GM23338 (cell line): Measurements from ENCODE around the gene NFATC1. TPM values are rescaled to one million over a fixed set of nuclear protein-coding genes. Genes with fewer than 3 reads are reported as not detected.

Experiments
- ATAC-seq: fragments of 200-7000 bp; cut with Tn5 transposase; 3 replicates; pipeline ENCODE4 v1.9.1; 2020
- DNase-seq: peaks from one replicate; pipeline ENCODE4 v3.0.0-alpha.2; 2015; ENCODE audit warnings: low spot score
- H2AFZ ChIP-seq: fragments of 200-600 bp; sonication (generic); 2 replicates; pipeline ENCODE4 v1.8.0; 2016; ENCODE audit warnings: antibody characterized with exemption, mild to moderate bottlenecking, moderate library complexity
- H3F3A ChIP-seq: fragments of 200-600 bp; sonication (generic); replicated peaks from 2 replicates; pipeline ENCODE4 v1.8.0; 2017; ENCODE audit warnings: antibody characterized with exemption, mixed run types, low read depth
- H3K27ac ChIP-seq: fragments of 200-600 bp; sonication (generic); 2 replicates; pipeline ENCODE4 v1.6.1; 2016; ENCODE audit warnings: low read depth
- H3K27me3 ChIP-seq: fragments of 200-600 bp; sonication (generic); 2 replicates; pipeline ENCODE4 v1.8.0; 2016; ENCODE audit warnings: mild to moderate bottlenecking, mixed run types, moderate library complexity; ENCODE audit not compliant: insufficient read depth
- H3K36me3 ChIP-seq: fragments of 200-600 bp; sonication (generic); 2 replicates; pipeline ENCODE4 v1.8.0; 2016; ENCODE audit warnings: mild to moderate bottlenecking; ENCODE audit not compliant: insufficient read depth
- H3K4me1 ChIP-seq: fragments of 200-600 bp; sonication (generic); 2 replicates; pipeline ENCODE4 v1.8.0; 2016; ENCODE audit warnings: mild to moderate bottlenecking, moderate library complexity; ENCODE audit not compliant: insufficient read depth
- H3K4me2 ChIP-seq: fragments of 200-600 bp; sonication (generic); 2 replicates; pipeline ENCODE4 v1.7.1; 2017; ENCODE audit warnings: mixed run types
- H3K4me3 ChIP-seq: fragments of 200-600 bp; sonication (generic); 2 replicates; pipeline ENCODE4 v1.6.1; 2016; ENCODE audit warnings: mixed run types
- H3K79me2 ChIP-seq: fragments of 200-600 bp; sonication (generic); replicated peaks from 2 replicates; pipeline ENCODE4 v1.8.0; 2017; ENCODE audit warnings: mild to moderate bottlenecking; ENCODE audit not compliant: insufficient read depth
- H3K9me2 ChIP-seq: fragments of 200-600 bp; sonication (generic); 2 replicates; pipeline ENCODE4 v1.8.0; 2017; ENCODE audit not compliant: insufficient read depth
- H4K20me1 ChIP-seq: fragments of 200-600 bp; sonication (generic); replicated peaks from 2 replicates; pipeline ENCODE4 v1.8.0; 2017; ENCODE audit warnings: mild to moderate bottlenecking; ENCODE audit not compliant: insufficient read depth
- H3K27ac Mint-ChIP-seq: 2 replicates; pipeline ENCODE4 v1.8.0; 2020; ENCODE audit warnings: inconsistent platforms, mild to moderate bottlenecking, moderate library complexity, mixed read lengths
- H3K27me3 Mint-ChIP-seq: 3 replicates; pipeline ENCODE4 v1.8.0; 2022; ENCODE audit warnings: low read depth, mild to moderate bottlenecking, moderate library complexity, mixed read lengths, inconsistent platforms; ENCODE audit not compliant: insufficient read depth, poor library complexity
- H3K36me3 Mint-ChIP-seq: 3 replicates; pipeline ENCODE4 v1.8.0; 2021; ENCODE audit warnings: low read depth, mild to moderate bottlenecking, inconsistent platforms, moderate library complexity, mixed read lengths
- H3K4me1 Mint-ChIP-seq: 3 replicates; pipeline ENCODE4 v1.8.0; 2020; ENCODE audit warnings: mild to moderate bottlenecking, inconsistent platforms, mixed read lengths
- H3K4me3 Mint-ChIP-seq: 3 replicates; pipeline ENCODE4 v1.8.0; 2021; ENCODE audit warnings: moderate library complexity, mild to moderate bottlenecking, inconsistent platforms, mixed read lengths
- H3K9me3 Mint-ChIP-seq: 3 replicates; pipeline ENCODE4 v1.8.0; 2020; ENCODE audit warnings: moderate library complexity, mild to moderate bottlenecking, inconsistent platforms, mixed read lengths
- EZH2 ChIP-seq: fragments of 200-600 bp; sonication (generic); IDR thresholded peaks from one replicate; pipeline ENCODE4 v1.8.0; 2017; ENCODE audit warnings: antibody characterized with exemption, mild to moderate bottlenecking, low read depth; ENCODE audit not compliant: unreplicated experiment
- JUNB ChIP-seq: IDR thresholded peaks from one replicate; pipeline ENCODE4 v1.6.1; 2016; ENCODE audit warnings: antibody characterized with exemption; ENCODE audit not compliant: unreplicated experiment
- NANOG ChIP-seq: IDR thresholded peaks from 2 replicates; pipeline ENCODE4 v1.6.1; 2016; ENCODE audit warnings: antibody characterized with exemption, borderline replicate concordance
- ZNF114 ChIP-seq: fragments of 250-450 bp; sonication (Bioruptor Pico); IDR thresholded peaks from 2 replicates; pipeline ENCODE4 v1.5.0; 2020; ENCODE audit warnings: mild to moderate bottlenecking, moderate library complexity
- polyA plus RNA-seq: library from polyadenylated mRNA; unstranded; fragments of >200 nt; fragmentation: Nextera tagmentation; extraction: Ambion mirVana; gene quantifications from 2 replicates; pipeline ENCODE4 v1.2.1, GENCODE V29; 2016
- total RNA-seq: library from RNA; depleted of rRNA; stranded (reverse); fragments of >200 nt; shearing (Covaris generic); gene quantifications from 2 replicates; pipeline ENCODE4 v1.2.3, GENCODE V29; 2014
- TF ChIP-seq, protein P1 (sequence below): IDR thresholded peaks from 2 replicates; pipeline ENCODE4 v1.6.1; 2016; ENCODE audit warnings: antibody characterized with exemption
- TF ChIP-seq, protein P2 (sequence below): IDR thresholded peaks from one replicate; pipeline ENCODE4 v1.6.1; 2018; ENCODE audit warnings: antibody characterized with exemption; ENCODE audit not compliant: unreplicated experiment
- TF ChIP-seq, protein P3 (sequence below), 2 experiments: fragments of 200-600 bp in 1 of 2; sonication (generic) in 1 of 2; conservative IDR thresholded peaks; 2 replicates each; pipeline versions ENCODE4 v1.5.1 to v1.6.1; 2016 to 2017; ENCODE audit warnings: antibody characterized with exemption in 2 of 2, low read depth in 2 of 2, mild to moderate bottlenecking in 2 of 2, moderate library complexity in 1 of 2

The NFATC1 gene
- total and polyA plus RNA-seq, 2 experiments from 2014 or later, result 3.9 to 6.4 TPM

DNA sequence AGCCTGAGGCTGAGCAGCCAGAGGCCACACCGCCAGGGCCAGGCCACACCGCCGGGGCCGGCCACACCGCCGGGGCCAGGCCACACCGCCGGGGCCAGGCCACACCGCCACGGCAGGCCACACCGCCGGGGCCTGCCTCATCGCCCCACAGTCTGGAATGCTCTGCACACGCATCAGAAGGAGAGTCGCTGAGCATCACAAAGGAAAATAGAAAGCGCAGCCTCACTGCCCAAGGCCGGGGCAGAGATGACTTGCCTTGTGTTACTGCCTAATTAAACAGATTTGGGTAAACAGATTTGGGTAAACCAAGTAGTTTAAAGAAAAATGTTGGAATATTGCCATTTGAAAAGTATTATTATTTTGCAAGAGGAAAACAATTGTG, 10.4 kb upstream of the NFATC1 start (continued):
- TF ChIP-seq, protein P1, sequence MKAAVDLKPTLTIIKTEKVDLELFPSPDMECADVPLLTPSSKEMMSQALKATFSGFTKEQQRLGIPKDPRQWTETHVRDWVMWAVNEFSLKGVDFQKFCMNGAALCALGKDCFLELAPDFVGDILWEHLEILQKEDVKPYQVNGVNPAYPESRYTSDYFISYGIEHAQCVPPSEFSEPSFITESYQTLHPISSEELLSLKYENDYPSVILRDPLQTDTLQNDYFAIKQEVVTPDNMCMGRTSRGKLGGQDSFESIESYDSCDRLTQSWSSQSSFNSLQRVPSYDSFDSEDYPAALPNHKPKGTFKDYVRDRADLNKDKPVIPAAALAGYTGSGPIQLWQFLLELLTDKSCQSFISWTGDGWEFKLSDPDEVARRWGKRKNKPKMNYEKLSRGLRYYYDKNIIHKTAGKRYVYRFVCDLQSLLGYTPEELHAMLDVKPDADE, result no peak
- no peak for TF ChIP-seq NANOG
- TF ChIP-seq, protein P2, sequence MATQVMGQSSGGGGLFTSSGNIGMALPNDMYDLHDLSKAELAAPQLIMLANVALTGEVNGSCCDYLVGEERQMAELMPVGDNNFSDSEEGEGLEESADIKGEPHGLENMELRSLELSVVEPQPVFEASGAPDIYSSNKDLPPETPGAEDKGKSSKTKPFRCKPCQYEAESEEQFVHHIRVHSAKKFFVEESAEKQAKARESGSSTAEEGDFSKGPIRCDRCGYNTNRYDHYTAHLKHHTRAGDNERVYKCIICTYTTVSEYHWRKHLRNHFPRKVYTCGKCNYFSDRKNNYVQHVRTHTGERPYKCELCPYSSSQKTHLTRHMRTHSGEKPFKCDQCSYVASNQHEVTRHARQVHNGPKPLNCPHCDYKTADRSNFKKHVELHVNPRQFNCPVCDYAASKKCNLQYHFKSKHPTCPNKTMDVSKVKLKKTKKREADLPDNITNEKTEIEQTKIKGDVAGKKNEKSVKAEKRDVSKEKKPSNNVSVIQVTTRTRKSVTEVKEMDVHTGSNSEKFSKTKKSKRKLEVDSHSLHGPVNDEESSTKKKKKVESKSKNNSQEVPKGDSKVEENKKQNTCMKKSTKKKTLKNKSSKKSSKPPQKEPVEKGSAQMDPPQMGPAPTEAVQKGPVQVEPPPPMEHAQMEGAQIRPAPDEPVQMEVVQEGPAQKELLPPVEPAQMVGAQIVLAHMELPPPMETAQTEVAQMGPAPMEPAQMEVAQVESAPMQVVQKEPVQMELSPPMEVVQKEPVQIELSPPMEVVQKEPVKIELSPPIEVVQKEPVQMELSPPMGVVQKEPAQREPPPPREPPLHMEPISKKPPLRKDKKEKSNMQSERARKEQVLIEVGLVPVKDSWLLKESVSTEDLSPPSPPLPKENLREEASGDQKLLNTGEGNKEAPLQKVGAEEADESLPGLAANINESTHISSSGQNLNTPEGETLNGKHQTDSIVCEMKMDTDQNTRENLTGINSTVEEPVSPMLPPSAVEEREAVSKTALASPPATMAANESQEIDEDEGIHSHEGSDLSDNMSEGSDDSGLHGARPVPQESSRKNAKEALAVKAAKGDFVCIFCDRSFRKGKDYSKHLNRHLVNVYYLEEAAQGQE, result no peak

DNA sequence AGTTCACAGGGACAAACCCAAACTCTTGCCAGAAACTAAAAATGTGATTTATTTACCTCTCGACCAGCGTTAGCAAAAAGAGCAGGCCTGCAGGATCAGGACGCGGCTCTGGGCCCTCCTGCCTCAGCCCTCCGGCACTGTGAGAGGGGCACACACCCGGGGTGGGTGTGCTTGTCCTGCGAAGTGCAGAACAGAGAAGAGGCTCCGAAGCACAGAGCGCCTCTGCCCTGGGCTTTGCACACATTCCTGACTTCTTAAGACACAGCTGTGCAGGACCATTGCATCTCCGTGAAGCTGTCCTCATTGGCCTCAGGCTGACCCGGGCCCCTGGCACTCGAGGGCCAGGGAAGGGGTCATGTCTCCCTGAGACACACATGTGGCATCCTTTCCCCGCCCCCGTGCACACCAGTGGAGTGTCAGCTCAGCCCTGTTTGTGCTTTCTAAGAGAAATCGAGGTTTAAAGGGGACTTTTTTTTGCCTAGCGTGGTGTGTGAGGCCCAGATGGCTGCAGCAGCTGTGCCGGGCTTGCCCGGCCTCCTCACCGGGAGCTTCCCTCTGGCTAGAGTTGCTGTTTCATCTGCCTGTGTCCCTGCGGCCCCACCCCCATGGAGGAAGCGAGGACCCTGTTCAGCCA, 9.9 kb upstream of the NFATC1 start:
- no peaks in the 10 kb centered on the region for H3K4me1 ChIP-seq
- no peak overlapping the region for H2AFZ ChIP-seq
- H4K20me1 ChIP-seq, result no peaks in the 10 kb centered on the region
- TF ChIP-seq ZNF114 (CRISPR knock-in tag), result no peak
- Mint-ChIP-seq H3K27me3 (peaks cover 19% of the 10 kb centered on the region), H3K27ac (no peak overlapping the region), H3K4me1 (peaks cover 9% of the 10 kb centered on the region; the same call in 2 of the 3 replicates), H3K4me3 (no peak overlapping the region), H3K9me3 (no peaks in the 10 kb centered on the region), H3K36me3 (no peaks in the 10 kb centered on the region)
- no peaks in the 10 kb centered on the region for H3K9me2 ChIP-seq
- no peak overlapping the region for H3K4me2 ChIP-seq
- H3K27me3 ChIP-seq, result peaks cover 17% of the 10 kb centered on the region
- no peaks in the 10 kb centered on the region for H3K36me3 ChIP-seq
- ATAC-seq, result no peak; the same call in 2 of the 3 replicates
- no peak for DNase-seq
- no peak overlapping the region for H3K4me3 ChIP-seq
- no peaks in the 10 kb centered on the region for H3K79me2 ChIP-seq
- H3F3A ChIP-seq, result no peaks in the 10 kb centered on the region
- no peak overlapping the region for H3K27ac ChIP-seq

DNA sequence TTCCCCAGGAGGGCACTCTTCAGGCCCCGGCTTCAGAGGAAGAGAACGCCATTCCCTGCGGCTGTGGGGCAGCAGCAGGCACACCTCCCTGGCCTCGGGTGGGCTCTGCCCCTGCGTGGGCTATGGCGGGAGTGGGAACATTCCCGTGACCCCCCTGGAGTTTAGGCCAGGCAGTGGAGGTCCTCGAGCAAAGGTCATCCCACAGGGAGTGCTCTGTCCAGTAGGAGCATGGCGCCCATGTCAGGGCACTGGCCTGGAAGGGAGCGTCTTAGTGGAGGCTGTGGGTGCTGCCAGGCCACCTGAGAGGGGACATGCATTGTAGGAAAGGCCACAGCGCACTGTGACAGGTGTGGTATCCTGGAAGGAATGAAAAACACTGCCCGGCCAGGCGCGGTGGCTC, 9.2 kb upstream of the NFATC1 start:
- no peaks in the 10 kb centered on the region for H4K20me1 ChIP-seq
- H3K9me2 ChIP-seq, result no peaks in the 10 kb centered on the region
- Mint-ChIP-seq H3K9me3 (no peaks in the 10 kb centered on the region; the same call in 2 of the 3 replicates), H3K27me3 (peaks cover 23% of the 10 kb centered on the region), H3K27ac (no peak overlapping the region), H3K4me3 (no peak overlapping the region), H3K4me1 (peaks cover 7% of the 10 kb centered on the region; the same call in 2 of the 3 replicates), H3K36me3 (no peaks in the 10 kb centered on the region)
- H3K27ac ChIP-seq, result no peak overlapping the region
- no peaks in the 10 kb centered on the region for H3K4me1 ChIP-seq
- H3K36me3 ChIP-seq, result no peaks in the 10 kb centered on the region
- no peak overlapping the region for H3K4me2 ChIP-seq
- ATAC-seq (no peak), DNase-seq (no peak)
- peaks cover 24% of the 10 kb centered on the region for H3K27me3 ChIP-seq
- H3K4me3 ChIP-seq, result no peak overlapping the region
- H2AFZ ChIP-seq, result no peak overlapping the region
- no peaks in the 10 kb centered on the region for H3F3A ChIP-seq
- H3K79me2 ChIP-seq, result no peaks in the 10 kb centered on the region
- TF ChIP-seq, protein P3, sequence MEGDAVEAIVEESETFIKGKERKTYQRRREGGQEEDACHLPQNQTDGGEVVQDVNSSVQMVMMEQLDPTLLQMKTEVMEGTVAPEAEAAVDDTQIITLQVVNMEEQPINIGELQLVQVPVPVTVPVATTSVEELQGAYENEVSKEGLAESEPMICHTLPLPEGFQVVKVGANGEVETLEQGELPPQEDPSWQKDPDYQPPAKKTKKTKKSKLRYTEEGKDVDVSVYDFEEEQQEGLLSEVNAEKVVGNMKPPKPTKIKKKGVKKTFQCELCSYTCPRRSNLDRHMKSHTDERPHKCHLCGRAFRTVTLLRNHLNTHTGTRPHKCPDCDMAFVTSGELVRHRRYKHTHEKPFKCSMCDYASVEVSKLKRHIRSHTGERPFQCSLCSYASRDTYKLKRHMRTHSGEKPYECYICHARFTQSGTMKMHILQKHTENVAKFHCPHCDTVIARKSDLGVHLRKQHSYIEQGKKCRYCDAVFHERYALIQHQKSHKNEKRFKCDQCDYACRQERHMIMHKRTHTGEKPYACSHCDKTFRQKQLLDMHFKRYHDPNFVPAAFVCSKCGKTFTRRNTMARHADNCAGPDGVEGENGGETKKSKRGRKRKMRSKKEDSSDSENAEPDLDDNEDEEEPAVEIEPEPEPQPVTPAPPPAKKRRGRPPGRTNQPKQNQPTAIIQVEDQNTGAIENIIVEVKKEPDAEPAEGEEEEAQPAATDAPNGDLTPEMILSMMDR (conservative IDR thresholded peaks at IDR 0.05; ENCODE audit: low read depth in 2 of 2), result no peak
- TF ChIP-seq JUNB (no peak), EZH2 (no peak)
